Measurements from ENCODE around the gene NME3. TPM values are rescaled to one million over a fixed set of nuclear protein-coding genes. Genes with fewer than 3 reads are reported as not detected.

The NME3 gene
- total and polyA plus RNA-seq, 2 of the 4 experiments (the other 2 are of a cell fraction), result 12.7 to 41.2 TPM

GRCh38 chr16:1808691-1809090 is 37.3 kb upstream of the NME3 start:
- no peaks in the 10 kb centered on the region for H3K27me3 ChIP-seq (ENCODE audit: control insufficient read depth, insufficient read depth, low read length)
- dilution Hi-C loops (cut with HindIII; ENCODE audit: low sequenced_read_pairs, unreplicated experiment), result no loop called here
- ATAC-seq (ENCODE audit: low read depth), result no peak
- H3K14ac ChIP-seq (replicated peaks; ENCODE audit: low read depth, low read length), result no peak overlapping the region
- no peak overlapping the region for H2AFZ ChIP-seq (replicated peaks; ENCODE audit: low read length, poor library complexity)
- ChIA-PET CTCF (no interaction called here), POLR2A (ENCODE audit: unreplicated experiment) (no interaction called here)
- no peak overlapping the region for H3K4me2 ChIP-seq (ENCODE audit: low read depth, low read length)
- H2BK20ac ChIP-seq (ENCODE audit: low read depth, low read length), result no peak overlapping the region
- H2BK5ac ChIP-seq (ENCODE audit: low read depth, low read length, poor library complexity, severe bottlenecking), result no peak overlapping the region
- H3K18ac ChIP-seq (ENCODE audit: low read depth, low read length), result no peak overlapping the region
- intact Hi-C loops (cut with micrococcal nuclease), result no loop called here
- H3K9me3 ChIP-seq (ENCODE audit: control insufficient read depth, insufficient read depth, low read length), result no peaks in the 10 kb centered on the region
- no peak overlapping the region for H3K9ac ChIP-seq (ENCODE audit: low read depth, low read length)
- no peak for DNase-seq
- H2AK5ac ChIP-seq (ENCODE audit: low read depth, low read length), result no peak overlapping the region
- H2BK120ac ChIP-seq (ENCODE audit: low read depth, low read length), result no peak overlapping the region
- no peak overlapping the region for H3K56ac ChIP-seq (ENCODE audit: extremely low read depth, insufficient read depth, low read length)
- H3K9me1 ChIP-seq (ENCODE audit: insufficient read depth, low read length), result no peaks in the 10 kb centered on the region
- no peak overlapping the region for H3K23ac ChIP-seq (ENCODE audit: low read depth, low read length)
- no peak overlapping the region for H2BK15ac ChIP-seq (ENCODE audit: low read depth, low read length)
- H2AK9ac ChIP-seq (replicated peaks; ENCODE audit: low read depth, low read length, poor library complexity), result no peak overlapping the region
- TF ChIP-seq CTCF (conservative IDR thresholded peaks at IDR 0.05; ENCODE audit: low read depth, low read length), result no peak
- TF ChIP-seq MAFK (IDR thresholded peaks at IDR 0.05; ENCODE audit: low read depth, low read length), result no peak
- TF ChIP-seq BHLHE40 (IDR thresholded peaks at IDR 0.05; ENCODE audit: low read depth, low read length), result no peak
- no peak for TF ChIP-seq ELK1 (IDR thresholded peaks at IDR 0.05; ENCODE audit: borderline replicate concordance, low read depth, low read length)
- no peak for TF ChIP-seq RCOR1 (IDR thresholded peaks at IDR 0.05; ENCODE audit: insufficient replicate concordance, low read length)
- TF ChIP-seq MAZ (IDR thresholded peaks at IDR 0.05; ENCODE audit: borderline replicate concordance, low read depth, low read length), result no peak
- no peak for TF ChIP-seq FOS (IDR thresholded peaks at IDR 0.05; ENCODE audit: low read depth, low read length)
- no peak for TF ChIP-seq RAD21 (IDR thresholded peaks at IDR 0.05; ENCODE audit: low read length)
- no peak for TF ChIP-seq SMC3 (IDR thresholded peaks at IDR 0.05; ENCODE audit: low read depth, low read length)
- TF ChIP-seq USF2 (IDR thresholded peaks at IDR 0.05; ENCODE audit: low read depth, low read length), result no peak
- no peak overlapping the region for H4K8ac ChIP-seq (ENCODE audit: low read depth in 2 of 2, low read length in 2 of 2)
- in situ Hi-C loops (cut with MboI; ENCODE audit: low sequenced_read_pairs), result no loop called here
- no peak overlapping the region for H3K27ac ChIP-seq (ENCODE audit: insufficient read depth, low read length)
- H3K4me1 ChIP-seq (ENCODE audit: control insufficient read depth, insufficient read depth, low read length), result peaks cover 4% of the 10 kb centered on the region; the same call in 1 of the 2 replicates
- H4K20me1 ChIP-seq (ENCODE audit: insufficient read depth, low read length), result no peaks in the 10 kb centered on the region
- 0 out of 4 replicates have a peak, but pooled peaks cover 0 to 2% of the 10 kb centered on the region in 2 experiments for H3K79me1 ChIP-seq (ENCODE audit: low read depth in 1 of 2, low read length in 2 of 2)
- H3K4me3 ChIP-seq (ENCODE audit: insufficient read depth, low read depth, low read length), result no peak overlapping the region
- no TSS peak for BruUV-seq (replicated peaks)
- H4K91ac ChIP-seq (ENCODE audit: insufficient read depth, low read depth, low read length), result no peak overlapping the region
- H3K36me3 ChIP-seq (ENCODE audit: control insufficient read depth, insufficient read depth, low read length), result peaks cover 19% of the 10 kb centered on the region; the same call in 1 of the 2 replicates
- 87% methylated on average over 12 of the region's 18 CpGs; no CpG with 5 or more reads in 1 of the 2 experiments for WGBS, 2 experiments (ENCODE audit: extremely low coverage in 2 of 2, insufficient read length in 1 of 2)
- no peak overlapping the region for H3K4ac ChIP-seq (ENCODE audit: low read depth, low read length)
- H4K5ac ChIP-seq (ENCODE audit: low read depth, low read length), result no peak overlapping the region
